ENCODE measurements around the gene SYNPO. TPM values are rescaled to one million over a fixed set of nuclear protein-coding genes. Genes with fewer than 3 reads are reported as not detected.

The SYNPO gene
- 4.8 TPM for polyA plus RNA-seq

DNA sequence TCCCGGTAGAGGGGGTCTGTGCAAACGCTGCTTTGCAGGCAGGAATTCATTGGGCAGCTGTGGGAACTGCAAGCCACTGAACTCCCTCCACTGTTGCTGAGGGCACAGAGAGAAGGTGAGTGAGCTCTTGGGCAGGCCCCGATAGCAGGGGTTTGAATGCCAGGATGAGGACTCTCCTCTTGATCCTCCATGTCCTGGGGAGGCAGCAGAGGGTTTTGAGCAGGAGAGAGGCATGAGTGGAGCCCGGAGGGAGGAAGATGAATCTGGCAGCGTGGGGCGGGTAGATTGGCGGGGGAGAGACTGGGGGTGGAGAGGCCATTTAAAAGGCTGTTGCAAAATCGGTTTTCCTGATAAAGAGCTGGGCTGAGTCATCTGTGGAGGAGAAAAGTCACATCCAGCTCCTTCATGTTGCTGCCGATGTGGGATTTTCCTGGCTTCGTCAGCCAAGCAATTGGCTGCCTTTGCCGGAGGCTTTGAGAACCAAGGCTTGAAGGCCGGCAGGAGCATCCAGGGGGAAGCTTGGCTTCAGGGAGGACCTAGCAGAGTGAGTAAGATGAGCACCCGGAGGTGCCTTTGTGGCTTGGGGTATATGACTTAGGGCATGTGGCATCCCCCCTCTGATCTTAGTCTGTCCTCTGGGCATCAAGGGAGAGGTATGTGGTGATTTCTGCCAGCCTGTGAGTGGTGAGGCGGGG, at the start of gene SYNPO:
Gene SYNPO (plus strand): TSS at position 350 of the 695 bp plus-strand sequence. CDS start 7,616 bp downstream, outside the sequence.
- no peaks in the 10 kb centered on the region for H3K9me3 Mint-ChIP-seq
- peaks cover 3% of the 10 kb centered on the region for H3K36me3 Mint-ChIP-seq
- H3K27me3 Mint-ChIP-seq: no peaks in the 10 kb centered on the region
- peak within 1 kb of the TSS in 2 of 3 donors; percentile 53 to 73 for H3K27ac Mint-ChIP-seq
- peaks cover 7 to 18% (median 13%) of the 10 kb centered on the region in 3 donors for H3K4me1 Mint-ChIP-seq
- no peak within 1 kb of the TSS for H3K4me3 Mint-ChIP-seq

DNA sequence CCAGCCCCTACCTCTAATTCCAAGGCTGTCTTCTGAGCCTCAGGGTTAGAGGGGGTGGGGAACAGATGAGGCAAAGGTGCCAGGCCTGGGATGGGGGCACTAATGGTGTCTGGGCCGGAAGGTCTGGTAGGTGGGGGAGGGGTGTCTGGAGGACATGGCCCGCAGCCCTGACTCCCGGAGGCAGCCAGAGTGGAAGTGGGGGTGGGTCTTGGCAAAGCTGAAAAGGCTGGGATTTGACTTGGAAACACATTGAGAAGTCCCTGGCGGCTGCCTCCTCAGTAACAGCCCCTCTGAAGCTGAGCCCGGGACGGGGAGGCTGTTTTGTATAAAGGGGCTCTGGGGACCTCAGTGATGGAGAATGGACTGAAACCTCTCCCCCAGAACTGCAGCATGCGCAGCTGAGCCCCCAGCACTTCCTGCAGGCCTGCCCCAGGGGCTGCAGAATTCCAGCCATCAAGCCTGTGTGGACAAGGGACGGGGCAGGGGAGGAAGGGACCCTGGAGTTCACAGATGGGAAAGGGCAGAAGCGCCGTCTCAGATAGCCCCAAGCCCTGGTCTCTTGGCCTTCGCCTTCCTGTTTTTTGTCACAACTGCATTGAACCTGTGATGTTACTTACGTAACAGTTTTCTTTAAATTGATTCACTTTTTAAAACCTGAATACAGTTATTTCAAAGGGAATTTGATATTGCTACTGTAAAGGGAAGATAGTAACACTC, 49.3 kb upstream of the SYNPO start:
- H3K4me3 Mint-ChIP-seq: no peak overlapping the region
- H3K27ac Mint-ChIP-seq: no peak overlapping the region
- H3K4me1 Mint-ChIP-seq: no peaks in the 10 kb centered on the region
- peaks cover 2% of the 10 kb centered on the region for H3K36me3 Mint-ChIP-seq
- no peaks in the 10 kb centered on the region for H3K9me3 Mint-ChIP-seq
- peaks cover 6% of the 10 kb centered on the region for H3K27me3 Mint-ChIP-seq

GRCh38 chr5:150593593-150593992, 46.9 kb upstream of the SYNPO start:
- H3K36me3 Mint-ChIP-seq: peaks cover 2% of the 10 kb centered on the region
- H3K27ac Mint-ChIP-seq: no peak overlapping the region
- H3K9me3 Mint-ChIP-seq: no peaks in the 10 kb centered on the region

GRCh38 chr5:150593996-150594395, 46.5 kb upstream of the SYNPO start:
- Mint-ChIP-seq H3K36me3 (peaks cover 2% of the 10 kb centered on the region), H3K4me1 (peaks cover 0 to 3% (median 0%) of the 10 kb centered on the region in 3 donors), H3K27ac (no peak overlapping the region), H3K4me3 (no peak overlapping the region), H3K9me3 (no peaks in the 10 kb centered on the region), H3K27me3 (peaks cover 8% of the 10 kb centered on the region)

More at GRCh38 chr5:150593593-150593992, 46.9 kb upstream of the SYNPO start:
- Mint-ChIP-seq H3K4me3 (peak overlapping the region in 1 of 4 donors; percentile 46), H3K4me1 (peaks cover 0 to 3% (median 0%) of the 10 kb centered on the region in 3 donors), H3K27me3 (peaks cover 8% of the 10 kb centered on the region)

DNA sequence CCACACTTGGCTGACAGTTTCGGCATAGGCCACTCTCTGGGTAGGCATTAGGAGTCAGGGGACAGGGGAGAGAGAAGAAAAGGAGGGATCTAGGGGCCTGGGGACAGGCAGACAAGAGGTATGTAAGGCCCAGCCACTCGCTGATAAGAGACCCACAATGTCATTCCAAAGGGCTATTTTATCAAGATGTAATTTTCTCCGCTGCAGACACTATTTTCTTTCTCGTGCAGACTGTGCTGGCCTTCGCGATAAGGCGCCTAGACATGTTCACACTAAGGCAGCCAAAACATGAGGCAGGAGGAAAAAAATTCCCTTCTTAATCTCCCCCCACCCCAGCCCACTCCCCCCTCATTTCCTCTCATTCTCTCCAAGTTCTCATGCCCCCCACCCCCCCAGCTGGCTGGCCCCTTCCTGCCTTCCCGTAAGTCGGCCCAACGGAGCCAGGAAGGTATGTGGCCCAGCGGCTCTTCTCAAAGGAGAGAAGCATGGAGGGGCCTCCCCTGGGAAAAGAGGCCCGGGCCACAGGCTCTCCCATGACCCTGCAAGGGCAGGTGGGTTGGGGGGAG, 44.9 kb upstream of the SYNPO start:
- no peaks in the 10 kb centered on the region for H3K9me3 Mint-ChIP-seq
- peaks cover 2% of the 10 kb centered on the region for H3K36me3 Mint-ChIP-seq
- H3K27ac Mint-ChIP-seq: no peak overlapping the region

GRCh38 chr5:150596313-150596712, 44.1 kb upstream of the SYNPO start:
- H3K9me3 Mint-ChIP-seq: no peaks in the 10 kb centered on the region
- H3K4me1 Mint-ChIP-seq: peaks cover 0 to 3% (median 0%) of the 10 kb centered on the region in 3 donors
- no peak overlapping the region for H3K4me3 Mint-ChIP-seq
- H3K27me3 Mint-ChIP-seq: peaks cover 10% of the 10 kb centered on the region
- H3K36me3 Mint-ChIP-seq: peaks cover 2% of the 10 kb centered on the region
- no peak overlapping the region for H3K27ac Mint-ChIP-seq

More for the DNA sequence above, 44.9 kb upstream of the SYNPO start:
- Mint-ChIP-seq H3K4me1 (peaks cover 0 to 3% (median 0%) of the 10 kb centered on the region in 3 donors), H3K27me3 (peaks cover 9% of the 10 kb centered on the region), H3K4me3 (no peak overlapping the region)

DNA sequence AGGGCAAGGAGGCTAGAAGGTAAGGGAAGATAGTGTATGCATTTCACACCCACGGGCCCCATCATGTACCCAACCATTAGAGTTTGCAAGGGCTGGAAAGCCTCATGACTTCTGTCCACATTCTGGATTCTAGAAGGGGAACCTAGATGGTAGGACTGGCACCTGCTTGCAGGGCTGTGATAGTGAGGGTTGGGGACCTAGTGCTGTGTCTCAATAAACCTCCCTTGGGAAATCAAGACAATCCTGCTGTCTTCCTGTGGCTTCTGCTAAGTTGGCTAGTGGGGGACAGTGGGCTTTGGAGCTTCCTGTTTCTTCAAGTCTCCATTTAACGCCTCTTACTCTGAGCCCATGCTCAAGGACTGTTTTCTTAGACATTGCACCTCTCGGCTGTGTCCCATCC, 43.6 kb upstream of the SYNPO start:
- Mint-ChIP-seq H3K4me1 (peaks cover 0 to 3% (median 0%) of the 10 kb centered on the region in 3 donors), H3K36me3 (peaks cover 2% of the 10 kb centered on the region), H3K4me3 (no peak overlapping the region), H3K9me3 (no peaks in the 10 kb centered on the region), H3K27ac (no peak overlapping the region), H3K27me3 (peaks cover 10% of the 10 kb centered on the region)

DNA sequence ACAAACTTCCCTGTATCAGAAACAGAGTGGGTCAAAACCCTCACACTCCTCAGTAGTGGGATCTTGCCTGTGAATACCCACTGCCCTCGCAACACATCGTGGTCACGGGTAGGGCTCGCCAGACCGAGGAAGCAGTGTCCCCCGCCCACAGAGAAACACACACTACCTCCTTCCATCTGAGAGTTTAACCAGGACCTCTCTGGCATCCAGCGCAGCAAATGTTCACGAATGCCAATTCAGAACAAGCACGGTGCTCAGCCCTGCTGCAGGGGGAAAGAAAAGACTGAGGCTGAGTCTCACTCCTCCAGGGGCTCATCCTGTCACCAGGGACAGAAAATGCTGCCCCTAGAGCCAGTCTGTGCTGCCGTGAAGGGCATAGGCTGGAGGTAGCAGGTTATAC, 42.5 kb upstream of the SYNPO start:
- H3K4me3 Mint-ChIP-seq: no peak overlapping the region
- H3K27ac Mint-ChIP-seq: no peak overlapping the region

GRCh38 chr5:150598821-150599273, 41.6 kb upstream of the SYNPO start:
- H3K4me3 Mint-ChIP-seq: no peak overlapping the region
- no peaks in the 10 kb centered on the region for H3K9me3 Mint-ChIP-seq
- no peak overlapping the region for H3K27ac Mint-ChIP-seq
- H3K4me1 Mint-ChIP-seq: peaks cover 0 to 3% (median 0%) of the 10 kb centered on the region in 3 donors
- peaks cover 11% of the 10 kb centered on the region for H3K27me3 Mint-ChIP-seq
- H3K36me3 Mint-ChIP-seq: no peaks in the 10 kb centered on the region

More for the DNA sequence above, 42.5 kb upstream of the SYNPO start:
- Mint-ChIP-seq H3K4me1 (peaks cover 0 to 3% (median 0%) of the 10 kb centered on the region in 3 donors), H3K9me3 (no peaks in the 10 kb centered on the region), H3K27me3 (peaks cover 11% of the 10 kb centered on the region), H3K36me3 (peaks cover 2% of the 10 kb centered on the region)

- peaks cover 0 to 3% (median 0%) of the 10 kb centered on the region in 3 donors for H3K4me1 Mint-ChIP-seq
- H3K27me3 Mint-ChIP-seq: peaks cover 14% of the 10 kb centered on the region
- H3K27ac Mint-ChIP-seq: no peak overlapping the region
- H3K36me3 Mint-ChIP-seq: no peaks in the 10 kb centered on the region
- peak overlapping the region in 1 of 4 donors; percentile 37 for H3K4me3 Mint-ChIP-seq
- no peaks in the 10 kb centered on the region for H3K9me3 Mint-ChIP-seq
Measured at GRCh38 chr5:150599281-150599680, 41.2 kb upstream of the SYNPO start.

DNA sequence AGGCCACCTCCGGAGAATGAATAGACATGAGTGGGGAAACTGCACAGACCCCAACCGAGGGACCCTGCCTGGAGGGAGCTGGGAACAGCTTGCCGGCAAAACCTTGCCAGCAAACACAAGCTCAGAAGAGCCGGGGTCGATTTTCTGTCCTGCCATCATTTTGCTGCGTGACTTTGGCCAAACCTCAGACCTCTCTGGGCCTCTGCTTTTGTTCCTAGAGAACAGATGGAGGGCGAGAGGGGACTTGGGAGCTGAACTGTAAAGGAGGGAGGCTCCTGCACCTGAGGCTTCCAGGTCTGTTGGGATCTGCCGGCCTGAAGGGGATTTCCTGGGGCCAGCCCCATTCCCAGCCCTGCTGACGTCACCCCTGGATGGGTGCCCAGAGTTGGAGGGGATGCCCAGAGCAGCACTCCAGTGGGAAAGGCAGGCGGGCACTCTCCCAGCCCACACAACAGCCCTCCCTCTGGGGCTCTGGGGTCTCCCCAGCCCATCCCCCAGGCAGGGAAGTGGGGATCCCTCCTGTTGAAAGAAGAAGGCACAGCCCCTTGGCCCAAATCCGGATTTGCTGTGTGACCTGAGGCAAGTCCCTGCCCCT, 40.4 kb upstream of the SYNPO start:
- Mint-ChIP-seq H3K9me3 (no peaks in the 10 kb centered on the region), H3K4me3 (no peak overlapping the region), H3K27me3 (peaks cover 14% of the 10 kb centered on the region), H3K27ac (no peak overlapping the region), H3K36me3 (no peaks in the 10 kb centered on the region), H3K4me1 (peaks cover 0 to 3% (median 0%) of the 10 kb centered on the region in 3 donors)

DNA sequence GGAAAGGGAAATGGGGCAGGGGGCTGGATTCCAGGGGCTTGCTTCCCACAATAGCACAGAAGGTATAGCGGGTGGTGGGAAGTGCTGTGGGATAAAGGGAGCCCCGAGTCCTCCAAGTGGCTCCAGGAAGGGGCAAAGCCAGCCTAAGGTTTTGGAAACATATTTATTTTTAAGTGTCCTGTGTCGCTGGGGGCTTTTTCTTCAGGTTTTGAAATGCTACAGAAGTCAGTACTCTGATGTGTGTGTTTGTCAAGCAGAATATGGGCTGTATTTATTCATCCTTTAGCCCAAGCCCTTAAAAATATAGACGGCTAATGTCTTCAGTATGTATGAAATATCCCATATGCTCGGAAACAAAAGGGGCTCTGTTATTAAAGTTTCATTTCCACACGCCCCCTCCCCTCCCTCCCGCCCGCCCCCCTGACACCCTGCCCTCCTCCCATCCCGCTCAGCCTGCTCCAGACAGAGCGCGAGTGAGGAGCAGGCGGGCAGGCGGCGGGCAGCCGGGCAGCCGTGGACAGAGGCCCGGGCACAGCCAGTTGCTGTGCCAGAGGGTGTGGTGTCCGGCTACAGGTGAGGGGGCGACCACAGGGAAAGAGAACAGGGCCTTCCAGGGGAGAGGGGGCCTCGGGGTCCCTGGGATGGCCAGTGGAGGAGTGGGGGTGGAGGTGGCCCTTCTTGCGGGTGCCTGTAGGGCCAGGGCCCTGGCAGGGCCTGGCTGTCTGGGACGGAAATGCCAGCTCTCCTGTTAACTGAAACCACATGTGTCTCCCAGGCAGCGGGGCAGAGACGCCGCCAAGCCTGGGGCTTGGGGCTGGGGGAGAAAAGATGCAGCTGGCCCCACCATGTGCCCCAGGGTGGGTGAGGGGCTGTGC, 39.6 kb upstream of the SYNPO start:
- H3K9me3 Mint-ChIP-seq: no peaks in the 10 kb centered on the region
- H3K4me3 Mint-ChIP-seq: no peak overlapping the region
- no peak overlapping the region for H3K27ac Mint-ChIP-seq
- peaks cover 0 to 3% (median 0%) of the 10 kb centered on the region in 3 donors for H3K4me1 Mint-ChIP-seq
- no peaks in the 10 kb centered on the region for H3K36me3 Mint-ChIP-seq
- H3K27me3 Mint-ChIP-seq: peaks cover 14% of the 10 kb centered on the region

GRCh38 chr5:150601491-150602345, 38.7 kb upstream of the SYNPO start:
- no peaks in the 10 kb centered on the region for H3K9me3 Mint-ChIP-seq
- H3K27me3 Mint-ChIP-seq: peaks cover 14% of the 10 kb centered on the region
- no peak overlapping the region for H3K4me3 Mint-ChIP-seq
- H3K27ac Mint-ChIP-seq: no peak overlapping the region
- H3K36me3 Mint-ChIP-seq: no peaks in the 10 kb centered on the region
- H3K4me1 Mint-ChIP-seq: peaks cover 0 to 3% (median 0%) of the 10 kb centered on the region in 3 donors

All from IgD-negative memory B cell (primary cell).